ENCODE measurements around the gene MRTFA. TPM values are rescaled to one million over a fixed set of nuclear protein-coding genes. Genes with fewer than 3 reads are reported as not detected.
A peak's percentile ranks its signal among the peaks of the same experiment; 100 is the strongest.

Gene MRTFA
- total and polyA plus RNA-seq, 8 donors, result 22.5 to 58.0 (median 26.5) TPM

- Histone ChIP-seq H3K4me1 (peaks cover 1 to 42% of the 10 kb centered on the region in 2 donors), H3K36me3 (peaks cover 5 to 85% of the 10 kb centered on the region in 2 donors), H3K9me3 (no peaks in the 10 kb centered on the region), H3K27ac (no peak overlapping the region), H3K27me3 (no peaks in the 10 kb centered on the region), H3K4me3 (no peak overlapping the region)
- DNase-seq (no peak), ATAC-seq (no peak)
- intact Hi-C loops (cut with DNase I), result loop anchor here in 1 of 2 donors (10.0 kb wide), 1 partner anchor 54 kb away; no protein-coding TSS in a partner anchor
- TF ChIP-seq, protein P1, sequence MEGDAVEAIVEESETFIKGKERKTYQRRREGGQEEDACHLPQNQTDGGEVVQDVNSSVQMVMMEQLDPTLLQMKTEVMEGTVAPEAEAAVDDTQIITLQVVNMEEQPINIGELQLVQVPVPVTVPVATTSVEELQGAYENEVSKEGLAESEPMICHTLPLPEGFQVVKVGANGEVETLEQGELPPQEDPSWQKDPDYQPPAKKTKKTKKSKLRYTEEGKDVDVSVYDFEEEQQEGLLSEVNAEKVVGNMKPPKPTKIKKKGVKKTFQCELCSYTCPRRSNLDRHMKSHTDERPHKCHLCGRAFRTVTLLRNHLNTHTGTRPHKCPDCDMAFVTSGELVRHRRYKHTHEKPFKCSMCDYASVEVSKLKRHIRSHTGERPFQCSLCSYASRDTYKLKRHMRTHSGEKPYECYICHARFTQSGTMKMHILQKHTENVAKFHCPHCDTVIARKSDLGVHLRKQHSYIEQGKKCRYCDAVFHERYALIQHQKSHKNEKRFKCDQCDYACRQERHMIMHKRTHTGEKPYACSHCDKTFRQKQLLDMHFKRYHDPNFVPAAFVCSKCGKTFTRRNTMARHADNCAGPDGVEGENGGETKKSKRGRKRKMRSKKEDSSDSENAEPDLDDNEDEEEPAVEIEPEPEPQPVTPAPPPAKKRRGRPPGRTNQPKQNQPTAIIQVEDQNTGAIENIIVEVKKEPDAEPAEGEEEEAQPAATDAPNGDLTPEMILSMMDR (IDR thresholded peaks at IDR 0.05), result no peak
These were observed 205.5 kb downstream of the MRTFA start for GRCh38 chr22:40430991-40431390.

DNA sequence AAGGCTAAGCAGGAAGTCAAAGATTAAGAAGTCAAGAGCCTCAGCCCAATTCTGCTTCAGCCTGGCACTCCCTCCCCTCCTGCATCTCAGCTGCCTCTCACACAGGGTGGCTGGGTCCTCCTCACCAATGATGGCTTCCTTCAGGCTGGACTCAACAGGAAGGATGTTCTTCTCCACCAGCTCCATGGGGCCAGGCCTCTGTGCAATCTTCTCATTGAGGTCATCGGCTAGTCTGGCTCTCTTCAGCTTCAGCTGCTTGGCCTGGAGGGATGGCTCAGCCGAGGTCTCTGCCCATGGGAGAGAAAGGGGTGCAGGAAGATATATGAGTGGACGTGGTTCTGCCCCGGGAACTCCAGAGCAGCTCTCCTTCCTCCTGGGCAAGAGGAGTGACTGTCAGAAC is 207.0 kb downstream of the MRTFA start:
- H3K27ac ChIP-seq, result no peak overlapping the region
- H3K36me3 ChIP-seq, result peaks cover 5 to 90% of the 10 kb centered on the region in 2 donors
- no peaks in the 10 kb centered on the region for H3K9me3 ChIP-seq
- peaks cover 0 to 26% of the 10 kb centered on the region in 2 donors for H3K4me1 ChIP-seq
- ATAC-seq (no peak), DNase-seq (peak in 1 of 4 donors; percentile 10)
- TF ChIP-seq, protein P1 (IDR thresholded peaks at IDR 0.05), result no peak
- intact Hi-C loops (cut with DNase I), result no loop called here
- H3K4me3 ChIP-seq, result no peak overlapping the region
- H3K27me3 ChIP-seq, result no peaks in the 10 kb centered on the region

DNA sequence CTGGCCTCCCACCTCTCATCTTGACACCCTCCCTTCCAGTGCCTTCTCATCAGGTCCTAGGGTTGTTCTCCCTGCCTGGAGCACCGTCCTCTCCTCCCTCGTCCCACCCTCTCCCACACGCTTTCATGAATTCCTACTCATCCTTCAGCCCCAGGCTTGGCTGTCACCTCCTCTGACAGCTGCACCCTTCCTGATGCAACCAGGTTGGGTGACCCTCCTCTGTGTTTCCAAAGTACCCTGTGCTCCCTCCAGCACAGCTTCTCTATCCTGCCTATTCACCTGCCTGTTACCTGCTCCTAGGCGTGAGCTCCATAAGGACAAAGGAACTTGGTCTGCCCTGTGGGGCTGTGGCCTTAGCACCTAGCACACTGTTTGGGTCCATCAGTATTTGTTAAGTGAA is 207.7 kb downstream of the MRTFA start:
- peaks cover 5 to 90% of the 10 kb centered on the region in 2 donors for H3K36me3 ChIP-seq
- no peak for ATAC-seq
- no peaks in the 10 kb centered on the region for H3K9me3 ChIP-seq
- no peaks in the 10 kb centered on the region for H3K27me3 ChIP-seq
- DNase-seq, result peak in 1 of 4 donors; percentile 10
- peaks cover 0 to 20% of the 10 kb centered on the region in 2 donors for H3K4me1 ChIP-seq
- intact Hi-C loops (cut with DNase I), result no loop called here
- H3K4me3 ChIP-seq, result no peak overlapping the region
- TF ChIP-seq, protein P1 (IDR thresholded peaks at IDR 0.05), result no peak
- no peak overlapping the region for H3K27ac ChIP-seq

- TF ChIP-seq, protein P1 (IDR thresholded peaks at IDR 0.05), result no peak
- peaks cover 5 to 98% of the 10 kb centered on the region in 2 donors for H3K36me3 ChIP-seq
- DNase-seq (peak in 2 of 4 donors; percentile 17 to 21), ATAC-seq (no peak)
- H3K4me3 ChIP-seq, result no peak overlapping the region
- no peak overlapping the region for H3K27ac ChIP-seq
- H3K4me1 ChIP-seq, result peaks cover 0 to 6% of the 10 kb centered on the region in 2 donors
- intact Hi-C loops (cut with DNase I), result no loop called here
- H3K27me3 ChIP-seq, result no peaks in the 10 kb centered on the region
- no peaks in the 10 kb centered on the region for H3K9me3 ChIP-seq
These were observed 209.8 kb downstream of the MRTFA start for GRCh38 chr22:40426594-40427333.

DNA sequence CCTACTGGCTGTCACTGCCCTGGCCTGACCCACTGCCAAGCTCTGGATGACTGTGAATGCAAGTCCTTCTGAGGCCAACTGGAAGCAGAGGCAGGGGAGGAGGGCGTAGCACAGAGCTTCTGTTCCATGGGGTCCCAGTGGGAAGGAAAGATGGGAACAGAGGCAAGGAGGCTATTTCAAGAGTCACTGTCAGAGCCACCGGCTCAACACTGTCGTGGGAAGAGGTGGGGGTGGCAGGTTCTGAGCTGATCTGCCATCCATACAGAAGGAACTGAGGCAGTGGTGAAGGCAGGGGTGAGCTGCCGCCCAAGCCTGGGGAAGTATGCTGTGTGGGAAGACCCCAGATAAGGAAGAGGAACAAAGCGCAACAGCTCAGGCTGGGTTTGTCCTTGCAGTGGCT is 211.4 kb downstream of the MRTFA start:
- H3K9me3 ChIP-seq, result no peaks in the 10 kb centered on the region
- no peaks in the 10 kb centered on the region for H3K27me3 ChIP-seq
- TF ChIP-seq, protein P1 (IDR thresholded peaks at IDR 0.05), result no peak
- intact Hi-C loops (cut with DNase I), result no loop called here
- no peak for DNase-seq
- H3K4me1 ChIP-seq, result peaks cover 0 to 5% of the 10 kb centered on the region in 2 donors
- peaks cover 5 to 100% of the 10 kb centered on the region in 2 donors for H3K36me3 ChIP-seq
- no peak for ATAC-seq
- no peak overlapping the region for H3K27ac ChIP-seq
- no peak overlapping the region for H3K4me3 ChIP-seq

Measured in left lung (tissue), 10 donors.